ENCODE results near the gene LIMA1. TPM values are rescaled to one million over a fixed set of nuclear protein-coding genes. Genes with fewer than 3 reads are reported as not detected.
A peak's percentile ranks its signal among the peaks of the same experiment; 100 is the strongest.

LIMA1 gene
- total and polyA plus RNA-seq, 2 of the 4 experiments (the other 2 are of a cell fraction), result 126 to 163 TPM

DNA sequence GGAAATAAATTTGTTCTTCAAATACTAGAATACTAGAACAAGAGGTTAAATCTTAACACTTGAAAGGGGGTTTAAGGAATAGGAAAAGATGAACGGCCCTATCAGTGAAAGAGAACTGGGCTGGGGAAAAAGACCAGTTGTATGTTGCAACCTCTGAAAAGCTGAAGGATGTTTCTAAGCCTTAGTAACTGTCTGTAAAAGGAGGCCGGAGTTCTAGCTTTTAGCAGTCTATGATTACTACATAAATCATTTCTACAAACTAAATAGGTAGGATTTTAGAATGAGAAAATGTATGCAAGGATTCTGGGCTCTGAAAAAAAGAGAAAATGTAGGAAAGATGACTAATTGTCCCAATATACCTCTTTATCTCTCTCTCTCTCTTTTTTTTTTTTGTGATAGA is 121.1 kb downstream of the LIMA1 start:
- in situ Hi-C loops (cut with MboI; ENCODE audit: low sequenced_read_pairs) (no loop called here), intact Hi-C loops (cut with micrococcal nuclease) (no loop called here), dilution Hi-C loops (cut with HindIII; ENCODE audit: low sequenced_read_pairs, unreplicated experiment) (no loop called here)
- POLR2A ChIA-PET (ENCODE audit: unreplicated experiment), result no interaction called here
- Histone ChIP-seq H4K91ac (ENCODE audit: insufficient read depth, low read depth, low read length) (no peak overlapping the region), H4K8ac (ENCODE audit: low read depth in 2 of 2, low read length in 2 of 2) (no peak overlapping the region), H3K4me3 (ENCODE audit: insufficient read depth, low read depth, low read length) (no peak overlapping the region), H3K23ac (ENCODE audit: low read depth, low read length) (no peak overlapping the region), H3K4me1 (ENCODE audit: control insufficient read depth, insufficient read depth, low read length) (peaks cover 9% of the 10 kb centered on the region; the same call in 1 of the 2 replicates), H3K79me1 (ENCODE audit: low read depth in 1 of 2, low read length in 2 of 2) (peaks cover 0 to 67% of the 10 kb centered on the region in 2 experiments; a peak in 3 of 4 replicates), H2BK5ac (ENCODE audit: low read depth, low read length, poor library complexity, severe bottlenecking) (no peak overlapping the region), H2AK9ac (replicated peaks; ENCODE audit: low read depth, low read length, poor library complexity) (no peak overlapping the region), H3K9ac (ENCODE audit: low read depth, low read length) (no peak overlapping the region), H3K14ac (replicated peaks; ENCODE audit: low read depth, low read length) (no peak overlapping the region), H2AFZ (replicated peaks; ENCODE audit: low read length, poor library complexity) (no peak overlapping the region), H2BK120ac (ENCODE audit: low read depth, low read length) (no peak overlapping the region), H4K20me1 (ENCODE audit: insufficient read depth, low read length) (peaks cover 25% of the 10 kb centered on the region), H3K56ac (ENCODE audit: extremely low read depth, insufficient read depth, low read length) (no peak overlapping the region), H2BK15ac (ENCODE audit: low read depth, low read length) (no peak overlapping the region), H3K4me2 (ENCODE audit: low read depth, low read length) (no peak overlapping the region), H3K36me3 (ENCODE audit: control insufficient read depth, insufficient read depth, low read length) (no peaks in the 10 kb centered on the region), H2AK5ac (ENCODE audit: low read depth, low read length) (no peak overlapping the region), H2BK20ac (ENCODE audit: low read depth, low read length) (no peak overlapping the region), H3K9me1 (ENCODE audit: insufficient read depth, low read length) (peaks cover 11% of the 10 kb centered on the region), H3K9me3 (ENCODE audit: control insufficient read depth, insufficient read depth, low read length) (no peaks in the 10 kb centered on the region), H4K5ac (ENCODE audit: low read depth, low read length) (no peak overlapping the region), H3K27ac (ENCODE audit: insufficient read depth, low read length) (no peak overlapping the region), H3K27me3 (ENCODE audit: control insufficient read depth, insufficient read depth, low read length) (no peaks in the 10 kb centered on the region), H3K4ac (ENCODE audit: low read depth, low read length) (no peak overlapping the region), H3K18ac (ENCODE audit: low read depth, low read length) (no peak overlapping the region)
- BruUV-seq (replicated peaks), result no TSS peak
- CTCF ChIA-PET, result interaction anchor here (0.6 kb wide), 1 partner anchor 175 kb away, joined by 5 read pairs; no protein-coding TSS in a partner anchor
- no CpG with 5 or more reads among the region's 2 CpGs for WGBS, 2 experiments (ENCODE audit: extremely low coverage in 2 of 2, insufficient read length in 1 of 2)
- DNase-seq (peak; percentile 61), ATAC-seq (ENCODE audit: low read depth) (0 out of 2 replicates have a peak, but pooled peaks have one; percentile 3)
- TF ChIP-seq CEBPB (IDR thresholded peaks at IDR 0.05; ENCODE audit: low read depth, low read length) (peak; percentile 84), FOS (IDR thresholded peaks at IDR 0.05; ENCODE audit: low read depth, low read length) (no peak)

Measured in IMR-90 (cell line).